NCI-H460 (cell line): ENCODE measurements around the gene MBD3L4. TPM values are rescaled to one million over a fixed set of nuclear protein-coding genes. Genes with fewer than 3 reads are reported as not detected.

Experiments used
- total RNA-seq: library from RNA; depleted of rRNA; stranded (reverse); fragments of >200 nt; shearing (Covaris generic); gene quantifications from 2 replicates; pipeline ENCODE4 v1.2.3, GENCODE V29; 2014; rRNA removed

Gene MBD3L4
- total RNA-seq, 1 experiment from 2014 or later: not detected

Other genes starting within 250 kb of the MBD3L4 start
- not detected in 2 replicates for gene ADGRE1, start 152.6 kb downstream of the MBD3L4 start, total RNA-seq
- not detected in 2 replicates for gene MBD3L2B, start 18.7 kb downstream of the MBD3L4 start, total RNA-seq
- gene MBD3L5, start 9.6 kb downstream of the MBD3L4 start, total RNA-seq: not detected in 2 replicates
- not detected in 2 replicates for gene MBD3L2, start 9.1 kb upstream of the MBD3L4 start, total RNA-seq
- not detected in 2 replicates for gene MBD3L3, start 18.5 kb upstream of the MBD3L4 start, total RNA-seq
- gene ZNF557, start 29.5 kb upstream of the MBD3L4 start, total RNA-seq: 7.2 and 8.9 TPM in 2 replicates